A673 (cell line): ENCODE results near the gene PKLR. TPM values are rescaled to one million over a fixed set of nuclear protein-coding genes. Genes with fewer than 3 reads are reported as not detected.

ENCODE experiments used
- BruUV-seq: library from RNA; stranded (reverse); fragments of 400-500 nt; replicated peaks from 2 replicates; lab custom pipeline; 2021; lab: Mats Ljungman, UMichigan
- CTCF ChIA-PET: fragments of 300-600 bp; sonication (Branson Sonifier 250); formaldehyde crosslinking; loops from one replicate; lab custom pipeline; 2022; ENCODE audit warnings: antibody characterized with exemption; lab: Charles Lee
- POLR2A ChIA-PET: fragments of 300-600 bp; sonication (Branson Sonifier 250); formaldehyde crosslinking; loops from one replicate; lab custom pipeline; 2022; ENCODE audit warnings: antibody characterized with exemption; ENCODE audit not compliant: low non-redundant PET; lab: Charles Lee
- DNase-seq: peaks from one replicate; pipeline ENCODE4 v3.0.0-alpha.2; 2015; ENCODE audit warnings: low spot score
- H3K27ac ChIP-seq: fragments of 200-600 bp; sonication (generic); 2 replicates; pipeline ENCODE4 v1.5.1; 2016; ENCODE audit warnings: mixed run types, low read depth, mild to moderate bottlenecking, mixed read lengths, antibody characterized with exemption, low read length; ENCODE audit not compliant: poor library complexity, severe bottlenecking
- H3K27me3 ChIP-seq: fragments of 200-600 bp; sonication (generic); replicated peaks from 2 replicates; pipeline ENCODE4 v1.6.1; 2017; ENCODE audit warnings: mixed run types, low read depth, mild to moderate bottlenecking, mixed read lengths, antibody characterized with exemption, low read length; ENCODE audit not compliant: insufficient read depth, poor library complexity
- H3K36me3 ChIP-seq: fragments of 200-600 bp; sonication (generic); 2 replicates; pipeline ENCODE4 v1.6.1; 2016; ENCODE audit warnings: mixed run types, mild to moderate bottlenecking, mixed read lengths, antibody characterized with exemption, low read length; ENCODE audit not compliant: insufficient read depth, poor library complexity, severe bottlenecking
- H3K4me1 ChIP-seq: fragments of 200-600 bp; sonication (generic); 2 replicates; pipeline ENCODE4 v1.6.1; 2017; ENCODE audit warnings: mixed run types, mild to moderate bottlenecking, mixed read lengths, antibody characterized with exemption, low read length; ENCODE audit not compliant: insufficient read depth, poor library complexity, severe bottlenecking
- H3K4me3 ChIP-seq: fragments of 200-600 bp; sonication (generic); 2 replicates; pipeline ENCODE4 v1.5.1; 2016; ENCODE audit warnings: low read depth, mixed run types, mild to moderate bottlenecking, mixed read lengths, low read length; ENCODE audit not compliant: poor library complexity, severe bottlenecking
- H3K9me3 ChIP-seq: fragments of 200-600 bp; sonication (generic); 2 replicates; pipeline ENCODE4 v1.6.1; 2016; ENCODE audit warnings: mixed run types, low read depth, mild to moderate bottlenecking, mixed read lengths, antibody characterized with exemption, low read length; ENCODE audit not compliant: poor library complexity, severe bottlenecking
- CTCF ChIP-seq: fragments of 300-800, 200-600 bp; sonication (generic); conservative IDR thresholded peaks from 2 replicates; pipeline ENCODE4 v1.5.1; 2017; ENCODE audit warnings: low read depth, mild to moderate bottlenecking, antibody characterized with exemption, low read length, moderate library complexity, mixed read lengths
- EZH2 ChIP-seq: fragments of 200-600 bp; sonication (generic); IDR thresholded peaks from 2 replicates; pipeline ENCODE4 v1.6.1; 2017; ENCODE audit warnings: borderline replicate concordance, low read depth, mild to moderate bottlenecking, mixed read lengths, antibody characterized with exemption, low read length; ENCODE audit not compliant: poor library complexity, severe bottlenecking
- intact Hi-C: fragments of 100-400 bp; cut with micrococcal nuclease; formaldehyde crosslinking; loops from one replicate; pipeline ENCODE4 v1.10.0; 2022; ENCODE audit not compliant: unreplicated experiment
- total RNA-seq: library from RNA; stranded (reverse); gene quantifications from 2 replicates; pipeline ENCODE4 v1.2.3, GENCODE V29; 2021

Gene PKLR
- total RNA-seq, 1 experiment from 2014 or later: not detected

GRCh38 chr1:155324717-155325602 is 23.7 kb upstream of the PKLR start:
- peak; percentile 69 for DNase-seq
- intact Hi-C loops: loop anchor here (5.0 to 10.0 kb wide), 5 partner anchors 118 to 270 kb away; partner anchors contain the start of genes ASH1L, KRTCAP2, MTX1 and THBS3

GRCh38 chr1:155324037-155324716 is 22.9 kb upstream of the PKLR start:
- intact Hi-C loops: loop anchor here (5.0 to 10.0 kb wide), 4 partner anchors 117 to 271 kb away; partner anchors contain the start of genes ASH1L, KRTCAP2, MTX1 and THBS3
- Histone ChIP-seq H3K4me3 (peak overlapping the region; percentile 68), H3K27me3 (no peaks in the 10 kb centered on the region), H3K4me1 (peaks cover 27% of the 10 kb centered on the region), H3K36me3 (peaks cover 15% of the 10 kb centered on the region), H3K27ac (peak overlapping the region; percentile 78), H3K9me3 (no peaks in the 10 kb centered on the region)
- no peak for TF ChIP-seq CTCF
- no peak for TF ChIP-seq EZH2
- ChIA-PET POLR2A (no interaction called here), CTCF (interaction anchor here (0.5 to 2.7 kb wide), 11 partner anchors 16 to 1423 kb away, joined by 3 to 28 read pairs (median 5); partner anchors contain the start of genes FDPS and SCAMP3)
- DNase-seq: peak; percentile 98
- no TSS peak for BruUV-seq

More at GRCh38 chr1:155324717-155325602, 23.7 kb upstream of the PKLR start:
- no peak for TF ChIP-seq EZH2
- peak; percentile 53 for TF ChIP-seq CTCF
- H3K27ac ChIP-seq: peak overlapping the region; percentile 78
- peak overlapping the region; percentile 68 for H3K4me3 ChIP-seq
- ChIA-PET CTCF (interaction anchor here (1.1 to 1.3 kb wide), 2 partner anchors 74 to 131 kb away, joined by 5 to 6 read pairs; no protein-coding TSS in a partner anchor), POLR2A (interaction anchor here (0.5 kb wide), 1 partner anchor 9 kb away, joined by 5 read pairs; no protein-coding TSS in a partner anchor)
- H3K4me1 ChIP-seq: peaks cover 27% of the 10 kb centered on the region
- no TSS peak for BruUV-seq
- peaks cover 9% of the 10 kb centered on the region for H3K36me3 ChIP-seq
- H3K27me3 ChIP-seq: no peaks in the 10 kb centered on the region
- H3K9me3 ChIP-seq: no peaks in the 10 kb centered on the region

GRCh38 chr1:155323729-155324036 is 22.4 kb upstream of the PKLR start:
- TF ChIP-seq EZH2: no peak
- no peak for TF ChIP-seq CTCF
- H3K27ac ChIP-seq: peak overlapping the region; percentile 78
- POLR2A ChIA-PET: no interaction called here
- no peaks in the 10 kb centered on the region for H3K9me3 ChIP-seq
- intact Hi-C loops: loop anchor here (2.0 to 10.0 kb wide), 5 partner anchors 47 to 271 kb away; partner anchors contain the start of genes ASH1L, HCN3, KRTCAP2 and MTX1
- peaks cover 27% of the 10 kb centered on the region for H3K4me1 ChIP-seq
- peaks cover 20% of the 10 kb centered on the region for H3K36me3 ChIP-seq
- peak; percentile 92 for DNase-seq
- peak overlapping the region; percentile 68 for H3K4me3 ChIP-seq
- CTCF ChIA-PET: interaction anchor here (0.5 to 2.7 kb wide), 11 partner anchors 15 to 1423 kb away, joined by 3 to 28 read pairs (median 5); partner anchors contain the start of genes FDPS and SCAMP3
- no peaks in the 10 kb centered on the region for H3K27me3 ChIP-seq
- BruUV-seq: no TSS peak
